ENCODE measurements around the gene MMS22L.

MMS22L gene

DNA sequence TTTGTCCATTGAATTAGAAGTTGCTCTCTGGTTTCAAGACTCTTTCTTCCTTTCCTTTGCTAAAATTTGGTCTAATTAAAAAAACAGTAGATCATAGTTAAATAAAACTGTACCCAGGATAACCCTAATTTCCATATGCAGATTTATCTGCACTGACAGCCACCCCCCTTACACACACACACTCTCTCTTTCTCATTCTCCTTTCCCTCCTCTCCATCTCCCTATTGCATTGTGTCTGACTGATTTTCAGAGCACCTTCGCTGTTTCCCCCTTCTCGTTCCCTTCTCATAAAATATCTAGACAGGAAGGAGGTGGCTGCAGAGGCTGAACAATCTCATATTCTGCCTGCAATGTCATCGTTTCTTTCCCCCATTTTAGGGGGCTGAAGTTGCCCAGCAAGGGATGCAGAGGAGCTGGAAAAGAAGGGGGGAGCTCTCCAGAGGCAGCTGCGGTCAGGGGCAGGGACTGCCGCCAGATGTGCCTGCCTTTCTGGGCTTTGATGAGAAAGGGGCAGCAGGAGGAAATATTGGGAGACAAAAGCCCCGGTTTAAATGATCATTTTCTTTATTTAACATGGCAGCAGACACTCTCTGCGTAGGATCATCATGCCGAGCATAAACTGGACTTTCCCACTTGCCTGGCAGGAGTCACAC is 22.5 kb upstream of the MMS22L start:
- no peak overlapping the region for H3K4me3 ChIP-seq (ENCODE audit: low read depth, low read length)
- TF ChIP-seq, protein P1, sequence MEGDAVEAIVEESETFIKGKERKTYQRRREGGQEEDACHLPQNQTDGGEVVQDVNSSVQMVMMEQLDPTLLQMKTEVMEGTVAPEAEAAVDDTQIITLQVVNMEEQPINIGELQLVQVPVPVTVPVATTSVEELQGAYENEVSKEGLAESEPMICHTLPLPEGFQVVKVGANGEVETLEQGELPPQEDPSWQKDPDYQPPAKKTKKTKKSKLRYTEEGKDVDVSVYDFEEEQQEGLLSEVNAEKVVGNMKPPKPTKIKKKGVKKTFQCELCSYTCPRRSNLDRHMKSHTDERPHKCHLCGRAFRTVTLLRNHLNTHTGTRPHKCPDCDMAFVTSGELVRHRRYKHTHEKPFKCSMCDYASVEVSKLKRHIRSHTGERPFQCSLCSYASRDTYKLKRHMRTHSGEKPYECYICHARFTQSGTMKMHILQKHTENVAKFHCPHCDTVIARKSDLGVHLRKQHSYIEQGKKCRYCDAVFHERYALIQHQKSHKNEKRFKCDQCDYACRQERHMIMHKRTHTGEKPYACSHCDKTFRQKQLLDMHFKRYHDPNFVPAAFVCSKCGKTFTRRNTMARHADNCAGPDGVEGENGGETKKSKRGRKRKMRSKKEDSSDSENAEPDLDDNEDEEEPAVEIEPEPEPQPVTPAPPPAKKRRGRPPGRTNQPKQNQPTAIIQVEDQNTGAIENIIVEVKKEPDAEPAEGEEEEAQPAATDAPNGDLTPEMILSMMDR (IDR thresholded peaks at IDR 0.05; ENCODE audit: control insufficient read depth, extremely low read depth, insufficient read depth) = no peak
- DNase-seq (ENCODE audit: low read depth) = no peak

DNA sequence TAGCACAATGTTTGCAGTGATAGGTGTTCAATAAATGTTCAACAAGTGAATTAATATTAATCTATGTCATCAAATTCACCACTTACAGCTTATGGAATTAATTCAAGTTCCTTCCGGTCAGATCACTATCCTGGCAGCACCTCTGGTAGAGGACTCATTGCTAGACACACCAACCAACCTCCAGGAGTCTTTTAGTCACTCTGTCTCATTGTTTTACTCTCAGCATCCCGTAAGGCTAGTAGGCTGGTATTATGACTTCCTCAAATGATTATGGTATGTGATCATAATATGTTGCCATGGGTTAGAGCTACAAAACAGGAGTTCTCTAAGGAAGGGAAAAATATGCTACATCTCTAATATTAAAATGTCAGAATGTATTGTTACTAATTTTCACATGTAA is 21.7 kb upstream of the MMS22L start:
- H3K4me3 ChIP-seq (ENCODE audit: low read depth, low read length) = no peak overlapping the region
- DNase-seq (ENCODE audit: low read depth) = no peak
- TF ChIP-seq, protein P1 (IDR thresholded peaks at IDR 0.05; ENCODE audit: control insufficient read depth, extremely low read depth, insufficient read depth) = no peak

DNA sequence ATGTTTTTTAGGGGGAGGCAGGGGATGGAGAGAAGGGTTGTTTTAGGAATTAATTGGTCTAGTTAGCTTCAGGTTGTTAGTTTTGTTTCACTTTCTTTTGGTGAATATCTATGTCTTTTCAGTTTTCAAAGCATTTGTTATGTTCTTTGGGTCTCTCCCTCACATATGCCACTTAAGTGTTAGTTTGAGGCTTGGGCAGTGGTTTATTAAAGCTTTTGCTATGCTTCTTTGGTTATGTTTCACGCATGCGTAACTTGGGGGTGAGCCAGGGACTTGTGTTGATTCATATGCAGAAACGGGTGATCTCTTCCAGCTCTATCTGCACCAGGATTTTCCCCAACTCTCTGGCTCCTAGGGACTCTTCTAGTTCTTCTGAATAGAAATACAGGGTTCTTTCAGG is 11.4 kb upstream of the MMS22L start:
- TF ChIP-seq, protein P1 (IDR thresholded peaks at IDR 0.05; ENCODE audit: control insufficient read depth, extremely low read depth, insufficient read depth) = no peak
- H3K4me3 ChIP-seq (ENCODE audit: low read depth, low read length) = no peak overlapping the region
- DNase-seq (ENCODE audit: low read depth) = no peak

DNA sequence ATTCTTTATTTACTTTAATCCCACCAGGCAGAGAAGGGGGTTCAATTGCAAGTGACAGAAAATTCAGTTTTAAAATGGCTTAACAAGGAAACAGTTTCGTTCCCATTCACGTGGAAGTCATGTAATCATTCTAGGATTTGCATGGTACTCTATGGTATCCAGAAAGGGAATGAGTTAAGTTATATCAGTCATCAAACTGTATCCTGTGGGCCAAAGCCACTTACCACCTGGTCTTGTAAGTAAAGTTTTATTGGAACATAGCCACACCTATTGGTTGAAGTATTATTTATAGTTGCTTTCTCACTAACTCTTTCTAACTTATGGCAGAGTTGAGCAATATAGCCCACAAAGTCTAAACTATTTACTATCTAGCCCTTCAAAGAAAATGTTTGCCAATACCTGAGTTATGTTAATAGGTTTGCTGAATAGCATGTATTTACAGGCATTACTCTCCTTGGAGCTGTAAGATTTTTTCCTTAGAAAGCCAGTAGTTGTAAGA is 10.2 kb upstream of the MMS22L start:
- DNase-seq (ENCODE audit: low read depth) = no peak
- H3K4me3 ChIP-seq (ENCODE audit: low read depth, low read length) = no peak overlapping the region
- TF ChIP-seq, protein P1 (IDR thresholded peaks at IDR 0.05; ENCODE audit: control insufficient read depth, extremely low read depth, insufficient read depth) = no peak

DNA sequence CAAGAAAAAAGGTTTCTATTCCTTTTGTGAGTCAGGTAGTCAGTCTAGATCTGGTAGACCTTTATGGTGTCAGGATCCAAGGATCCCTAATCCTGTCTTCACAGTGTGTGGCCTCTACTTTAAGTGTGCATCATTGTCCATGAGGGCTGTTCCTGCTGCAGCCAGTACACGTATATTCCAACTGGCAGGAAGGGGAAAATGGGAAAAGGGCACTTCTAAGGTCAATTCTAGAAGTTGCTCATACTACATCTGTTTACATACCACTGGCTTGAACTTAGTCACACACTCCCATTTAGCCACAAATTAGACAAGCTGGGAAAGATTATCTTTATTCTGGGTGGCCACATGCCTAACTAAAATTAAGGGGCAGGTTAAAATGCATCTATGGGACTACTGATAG is 9.7 kb upstream of the MMS22L start:
- DNase-seq (ENCODE audit: low read depth) = no peak
- H3K4me3 ChIP-seq (ENCODE audit: low read depth, low read length) = no peak overlapping the region
- TF ChIP-seq, protein P1 (IDR thresholded peaks at IDR 0.05; ENCODE audit: control insufficient read depth, extremely low read depth, insufficient read depth) = no peak

DNA sequence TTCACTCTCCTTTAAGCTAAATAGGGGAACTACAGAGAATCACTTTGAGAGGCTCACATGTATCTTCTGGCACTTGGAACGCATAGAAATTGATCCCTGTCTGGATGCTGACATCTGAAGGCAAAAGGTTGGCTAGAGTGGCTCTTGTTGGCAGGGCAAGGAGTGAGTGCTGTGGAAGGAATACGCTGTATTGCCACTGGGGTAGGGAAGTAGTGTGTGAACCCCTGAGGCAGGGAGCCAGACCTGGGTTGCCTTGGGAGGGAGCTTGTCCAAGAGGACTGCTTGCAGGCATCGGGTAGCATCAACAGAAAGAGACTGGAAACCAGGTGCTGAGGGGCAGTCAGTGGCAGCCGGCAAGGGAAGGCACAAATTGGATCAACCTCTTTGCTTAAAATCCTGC is 8.9 kb upstream of the MMS22L start:
- TF ChIP-seq, protein P1 (IDR thresholded peaks at IDR 0.05; ENCODE audit: control insufficient read depth, extremely low read depth, insufficient read depth) = no peak
- DNase-seq (ENCODE audit: low read depth) = no peak
- H3K4me3 ChIP-seq (ENCODE audit: low read depth, low read length) = no peak overlapping the region

DNA sequence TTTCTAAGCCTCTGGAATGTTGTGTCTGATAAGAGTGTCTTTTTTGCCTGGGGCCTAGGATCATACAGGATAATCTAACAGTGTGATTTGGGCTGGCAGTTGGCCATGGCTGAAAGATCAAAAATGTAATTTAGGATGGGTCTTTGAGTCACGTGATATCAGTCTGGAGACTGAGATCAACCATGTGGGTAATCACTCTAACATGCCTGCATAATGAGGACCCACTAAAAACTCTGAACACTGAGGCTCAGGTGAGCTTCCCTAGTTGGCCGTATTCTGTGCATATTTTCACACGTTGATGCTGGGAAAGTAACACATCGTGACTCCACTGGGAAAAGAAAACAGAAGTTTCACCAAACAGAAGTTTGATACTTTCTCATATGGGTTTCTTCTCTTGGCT is 6.3 kb upstream of the MMS22L start:
- H3K4me3 ChIP-seq (ENCODE audit: low read depth, low read length) = no peak overlapping the region
- no peak for DNase-seq (ENCODE audit: low read depth)
- TF ChIP-seq, protein P1 (IDR thresholded peaks at IDR 0.05; ENCODE audit: control insufficient read depth, extremely low read depth, insufficient read depth) = no peak

Measured in LNCaP clone FGC (cell line).